ENCODE measurements around the gene ASCC1.

DNA sequence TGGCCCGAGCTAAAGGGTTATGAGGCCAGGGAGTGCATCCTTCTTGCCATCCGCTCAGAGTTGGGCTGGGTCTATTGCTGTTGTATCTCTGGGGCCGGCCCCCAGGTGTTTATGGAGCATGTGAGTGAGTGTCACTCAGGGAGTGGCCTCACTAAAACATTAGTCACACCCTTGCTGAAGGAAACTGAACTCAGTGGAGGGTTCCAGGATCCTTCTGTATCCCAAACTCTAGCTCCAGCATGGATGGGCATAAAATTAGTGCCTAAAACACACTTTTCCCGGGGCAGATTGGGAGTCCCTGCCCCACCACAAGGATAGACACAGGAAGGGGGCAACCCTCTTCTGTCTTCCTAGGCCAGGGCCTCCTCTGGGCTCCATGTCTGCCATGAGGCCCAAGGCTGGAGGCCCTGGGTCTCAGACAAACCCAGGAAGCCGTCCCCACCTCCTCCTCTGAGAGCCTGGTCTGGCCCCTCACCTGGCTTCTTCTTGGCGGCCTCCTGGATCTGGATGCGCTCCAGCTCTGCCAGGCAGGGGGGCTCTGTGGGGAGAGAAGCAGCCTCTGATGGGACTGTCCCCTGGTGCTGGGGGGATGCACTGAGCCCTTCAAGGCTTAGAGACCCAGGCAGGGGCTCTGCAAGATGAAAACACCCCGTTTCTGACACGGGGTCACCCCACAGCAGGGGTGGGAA lies 152.2 kb downstream of the ASCC1 start:
- TF ChIP-seq, protein P1, sequence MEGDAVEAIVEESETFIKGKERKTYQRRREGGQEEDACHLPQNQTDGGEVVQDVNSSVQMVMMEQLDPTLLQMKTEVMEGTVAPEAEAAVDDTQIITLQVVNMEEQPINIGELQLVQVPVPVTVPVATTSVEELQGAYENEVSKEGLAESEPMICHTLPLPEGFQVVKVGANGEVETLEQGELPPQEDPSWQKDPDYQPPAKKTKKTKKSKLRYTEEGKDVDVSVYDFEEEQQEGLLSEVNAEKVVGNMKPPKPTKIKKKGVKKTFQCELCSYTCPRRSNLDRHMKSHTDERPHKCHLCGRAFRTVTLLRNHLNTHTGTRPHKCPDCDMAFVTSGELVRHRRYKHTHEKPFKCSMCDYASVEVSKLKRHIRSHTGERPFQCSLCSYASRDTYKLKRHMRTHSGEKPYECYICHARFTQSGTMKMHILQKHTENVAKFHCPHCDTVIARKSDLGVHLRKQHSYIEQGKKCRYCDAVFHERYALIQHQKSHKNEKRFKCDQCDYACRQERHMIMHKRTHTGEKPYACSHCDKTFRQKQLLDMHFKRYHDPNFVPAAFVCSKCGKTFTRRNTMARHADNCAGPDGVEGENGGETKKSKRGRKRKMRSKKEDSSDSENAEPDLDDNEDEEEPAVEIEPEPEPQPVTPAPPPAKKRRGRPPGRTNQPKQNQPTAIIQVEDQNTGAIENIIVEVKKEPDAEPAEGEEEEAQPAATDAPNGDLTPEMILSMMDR (IDR thresholded peaks at IDR 0.05; ENCODE audit: low read depth, low read length, poor library complexity, severe bottlenecking), result no peak
- TF ChIP-seq EZH2phosphoT487 (IDR thresholded peaks at IDR 0.05; ENCODE audit: borderline replicate concordance, low read length), result no peak
